Measurements from ENCODE around the gene RELCH. TPM values are rescaled to one million over a fixed set of nuclear protein-coding genes. Genes with fewer than 3 reads are reported as not detected.

Gene RELCH
- total and polyA plus RNA-seq, 2 of the 13 experiments (the other 11 are each of a cell fraction or from before 2014, with no cell fraction given), result 5.6 to 31.7 TPM

GRCh38 chr18:62186499-62186773 is 619 bp upstream of the RELCH start (continued):
- TF ChIP-seq POGZ (CRISPR knock-in tag; IDR thresholded peaks at IDR 0.05), result no peak; the same call in 1 of the 2 replicates
- no peak for TF ChIP-seq MXI1 (IDR thresholded peaks at IDR 0.05; ENCODE audit: borderline replicate concordance, low read depth, low read length)
- no peak for TF ChIP-seq RBM39 (IDR thresholded peaks at IDR 0.05; ENCODE audit: low read depth, low read length, poor library complexity, severe bottlenecking)
- no peak for TF ChIP-seq ZC3H4 (CRISPR knock-in tag; IDR thresholded peaks at IDR 0.05; ENCODE audit: borderline replicate concordance)
- no peak for TF ChIP-seq ZNF275 (CRISPR knock-in tag; IDR thresholded peaks at IDR 0.05; ENCODE audit: borderline replicate concordance)
- TF ChIP-seq, protein P1, sequence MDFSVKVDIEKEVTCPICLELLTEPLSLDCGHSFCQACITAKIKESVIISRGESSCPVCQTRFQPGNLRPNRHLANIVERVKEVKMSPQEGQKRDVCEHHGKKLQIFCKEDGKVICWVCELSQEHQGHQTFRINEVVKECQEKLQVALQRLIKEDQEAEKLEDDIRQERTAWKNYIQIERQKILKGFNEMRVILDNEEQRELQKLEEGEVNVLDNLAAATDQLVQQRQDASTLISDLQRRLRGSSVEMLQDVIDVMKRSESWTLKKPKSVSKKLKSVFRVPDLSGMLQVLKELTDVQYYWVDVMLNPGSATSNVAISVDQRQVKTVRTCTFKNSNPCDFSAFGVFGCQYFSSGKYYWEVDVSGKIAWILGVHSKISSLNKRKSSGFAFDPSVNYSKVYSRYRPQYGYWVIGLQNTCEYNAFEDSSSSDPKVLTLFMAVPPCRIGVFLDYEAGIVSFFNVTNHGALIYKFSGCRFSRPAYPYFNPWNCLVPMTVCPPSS (IDR thresholded peaks at IDR 0.05), result no peak
- no peak for TF ChIP-seq BHLHE40 (IDR thresholded peaks at IDR 0.05; ENCODE audit: low read length)
- TF ChIP-seq NCOR1 (IDR thresholded peaks at IDR 0.05; ENCODE audit: borderline replicate concordance, low read length), result no peak
- TF ChIP-seq ZFP82 (CRISPR knock-in tag; IDR thresholded peaks at IDR 0.05; ENCODE audit: borderline replicate concordance), result no peak
- no peak for TF ChIP-seq ZUFSP (CRISPR knock-in tag; IDR thresholded peaks at IDR 0.05; ENCODE audit: borderline replicate concordance)
- TF ChIP-seq TGIF2 (CRISPR knock-in tag; IDR thresholded peaks at IDR 0.05), result 0 out of 2 replicates have a peak, but pooled peaks have one; percentile 50
- no peak for TF ChIP-seq PRPF4 (IDR thresholded peaks at IDR 0.05; ENCODE audit: low read depth, low read length, poor library complexity, severe bottlenecking)
- TF ChIP-seq ZBTB20 (CRISPR knock-in tag; IDR thresholded peaks at IDR 0.05; ENCODE audit: borderline replicate concordance, low read depth), result no peak
- TF ChIP-seq BRF2 (CRISPR knock-in tag; IDR thresholded peaks at IDR 0.05), result peak; percentile 72; the same call in 1 of the 2 replicates
- TF ChIP-seq KMT2B (CRISPR knock-in tag; IDR thresholded peaks at IDR 0.05), result no peak
- TF ChIP-seq ZNF274 (CRISPR knock-in tag; IDR thresholded peaks at IDR 0.05), result peak; percentile 45; the same call in 1 of the 2 replicates
- no peak for TF ChIP-seq ZNF235 (CRISPR knock-in tag; IDR thresholded peaks at IDR 0.05; ENCODE audit: borderline replicate concordance)
- no peak for TF ChIP-seq ZFP91 (CRISPR knock-in tag; IDR thresholded peaks at IDR 0.05; ENCODE audit: borderline replicate concordance)
- TF ChIP-seq NFE2L2 (IDR thresholded peaks at IDR 0.05; ENCODE audit: low read length), result no peak
- no peak for TF ChIP-seq ZNF850 (CRISPR knock-in tag; conservative IDR thresholded peaks at IDR 0.05)
- TF ChIP-seq ZNF564 (CRISPR knock-in tag; IDR thresholded peaks at IDR 0.05), result 0 out of 2 replicates have a peak, but pooled peaks have one; percentile 64
- TF ChIP-seq ZNF576 (CRISPR knock-in tag; IDR thresholded peaks at IDR 0.05), result no peak
- no peak for TF ChIP-seq ZNF549 (CRISPR knock-in tag; IDR thresholded peaks at IDR 0.05)
- TF ChIP-seq KDM3A (CRISPR knock-in tag; IDR thresholded peaks at IDR 0.05; ENCODE audit: low read depth), result no peak
- no peak for TF ChIP-seq HOXA7 (CRISPR knock-in tag; IDR thresholded peaks at IDR 0.05)
